K562 (cell line): ENCODE results near the gene DDAH1. TPM values are rescaled to one million over a fixed set of nuclear protein-coding genes. Genes with fewer than 3 reads are reported as not detected.

ENCODE experiments used
- ATAC-seq: fragments of 200-7000 bp; cut with Tn5 transposase; 3 replicates; pipeline ENCODE4 v1.9.1; 2020; ENCODE audit warnings: moderate library complexity
- BruUV-seq: library from RNA; stranded (reverse); fragments of 400-500 nt; replicated peaks from 2 replicates; lab custom pipeline; 2021; lab: Mats Ljungman, UMichigan
- CTCF ChIA-PET: fragments of 300-600 bp; formaldehyde crosslinking; extraction: SDS; loops from one replicate; lab custom pipeline; 2021; ENCODE audit warnings: low intra/inter-chr PET ratio; lab: Yijun Ruan, JAX
- POLR2A ChIA-PET: fragments of 300-600, 350-650 bp; sonication (Branson Sonifier 250); formaldehyde crosslinking; extraction: SDS; loops from one replicate; lab custom pipeline; 2021; ENCODE audit warnings: antibody characterized with exemption, inconsistent platforms; lab: Yijun Ruan, JAX
- DNase-seq, 4 experiments: peaks; one replicate each; pipeline versions ENCODE4 v3.0.0 to v3.0.0-alpha.2; 2011 to 2018; ENCODE audit warnings: low spot score in 3 of 4, mixed read lengths in 3 of 4; ENCODE audit errors: extremely low read depth in 1 of 4
- FAIRE-seq: peaks from 2 replicates; lab custom pipeline; 2011; peaks lifted over from hg19 to GRCh38; lab: Jason Lieb, UNC
- H2AFZ ChIP-seq: 2 replicates; pipeline ENCODE4 v1.6.0; 2011; ENCODE audit warnings: low read depth, low read length, control low read depth, inconsistent platforms
- H3K27ac ChIP-seq: fragments of 200-600 bp; 3 replicates; pipeline ENCODE4 v1.8.0; 2011; ENCODE audit warnings: low read depth, mild to moderate bottlenecking, control low read depth, inconsistent platforms, low read length, moderate library complexity, mixed read lengths; ENCODE audit errors: extremely low read depth
- H3K27me3 ChIP-seq, 2 experiments: fragments of 300-600 bp in 1 of 2; 2 replicates in 1 of 2; 3 replicates in 1 of 2; pipeline versions ENCODE4 v1.6.0 to v1.8.0; 2011; ENCODE audit warnings: inconsistent platforms in 2 of 2, low read length in 2 of 2, mild to moderate bottlenecking in 1 of 2, mixed read lengths in 1 of 2, moderate library complexity in 1 of 2; ENCODE audit not compliant: control insufficient read depth in 2 of 2, insufficient read depth in 2 of 2
- H3K36me3 ChIP-seq: fragments of 300-600 bp; 3 replicates; pipeline ENCODE4 v1.8.0; 2011; ENCODE audit warnings: mild to moderate bottlenecking, low read length, inconsistent platforms; ENCODE audit not compliant: control insufficient read depth, insufficient read depth
- H3K4me1 ChIP-seq, 2 experiments: fragments of 200-600 bp in 1 of 2; replicated peaks in 1 of 2; 2 replicates in 1 of 2; 3 replicates in 1 of 2; pipeline versions ENCODE4 v1.5.1 to v1.8.0; 2011; ENCODE audit warnings: inconsistent platforms in 2 of 2, low read length in 2 of 2, mild to moderate bottlenecking in 1 of 2, mixed read lengths in 1 of 2, moderate library complexity in 1 of 2; ENCODE audit not compliant: control insufficient read depth in 2 of 2, insufficient read depth in 2 of 2
- H3K4me2 ChIP-seq: 2 replicates; pipeline ENCODE4 v1.6.1; 2011; ENCODE audit warnings: low read length, control low read depth, inconsistent platforms, mixed read lengths; ENCODE audit not compliant: insufficient read depth
- H3K4me3 ChIP-seq: fragments of 200-600 bp; sonication (generic), shearing (Covaris generic); 2 replicates; pipeline ENCODE4 v1.5.1; 2016; ENCODE audit warnings: control low read depth, inconsistent platforms
- H3K79me2 ChIP-seq: fragments of 200-600 bp; 3 replicates; pipeline ENCODE4 v1.8.0; 2011; ENCODE audit warnings: low read length, inconsistent platforms; ENCODE audit not compliant: control insufficient read depth, insufficient read depth
- H3K9ac ChIP-seq, 2 experiments: 2 replicates each; pipeline versions ENCODE4 v1.6.0 to v1.6.1; 2011; ENCODE audit warnings: low read depth in 2 of 2, low read length in 2 of 2, control low read depth in 1 of 2, inconsistent platforms in 1 of 2, mild to moderate bottlenecking in 1 of 2, mixed read lengths in 1 of 2; ENCODE audit not compliant: insufficient read depth in 1 of 2
- H3K9me1 ChIP-seq: one replicate; pipeline ENCODE4 v1.6.0; 2011; ENCODE audit warnings: inconsistent platforms, mild to moderate bottlenecking, low read length, moderate library complexity; ENCODE audit not compliant: control insufficient read depth, insufficient read depth
- H3K9me3 ChIP-seq: replicated peaks from 2 replicates; pipeline ENCODE4 v1.5.1; 2011; ENCODE audit warnings: low read depth, low read length, inconsistent platforms; ENCODE audit not compliant: control insufficient read depth, insufficient read depth
- H4K20me1 ChIP-seq: replicated peaks from 2 replicates; pipeline ENCODE4 v1.6.1; 2011; ENCODE audit warnings: low read length, inconsistent platforms, mixed read lengths; ENCODE audit not compliant: control insufficient read depth, insufficient read depth
- CBFA2T2 ChIP-seq: fragments of 450-650 bp; conservative IDR thresholded peaks from 2 replicates; pipeline ENCODE4 v1.6.1; 2017; ENCODE audit warnings: mild to moderate bottlenecking
- CBFB ChIP-seq: sonication (generic); formaldehyde crosslinking; IDR thresholded peaks from 2 replicates; pipeline ENCODE4 v1.4.0; 2020; ENCODE audit warnings: mild to moderate bottlenecking, missing genetic modification reagents
- MCM7 ChIP-seq, 2 experiments: fragments of 450-650 bp; IDR thresholded peaks; 2 replicates each; pipeline ENCODE4 v1.6.1; 2016 to 2018
- OTX1 ChIP-seq: fragments of 450-650 bp; formaldehyde crosslinking; IDR thresholded peaks from 2 replicates; pipeline ENCODE4 v1.4.0; 2022; ENCODE audit warnings: mild to moderate bottlenecking
- TCF3 ChIP-seq: sonication (generic); formaldehyde crosslinking; IDR thresholded peaks from 2 replicates; pipeline ENCODE4 v1.4.0; 2020; ENCODE audit warnings: mild to moderate bottlenecking, missing genetic modification reagents
- ZMIZ1 ChIP-seq, 2 experiments: fragments of 150-350 bp in 1 of 2; IDR thresholded peaks; 2 replicates each; pipeline ENCODE4 v1.6.1; 2012 to 2016; ENCODE audit warnings: low read depth in 2 of 2, low read length in 2 of 2, mild to moderate bottlenecking in 1 of 2, moderate library complexity in 1 of 2
- ZNF217 ChIP-seq: sonication (generic); formaldehyde crosslinking; IDR thresholded peaks from 2 replicates; pipeline ENCODE4 v1.8.0; 2022; ENCODE audit warnings: mild to moderate bottlenecking, missing genetic modification reagents
- ZNF311 ChIP-seq: fragments of 250-450 bp; sonication (Bioruptor Pico); IDR thresholded peaks from 2 replicates; pipeline ENCODE4 v1.4.0; 2020; ENCODE audit warnings: mild to moderate bottlenecking, moderate library complexity
- ZNF384 ChIP-seq: IDR thresholded peaks from 2 replicates; pipeline ENCODE4 v1.6.1; 2012; ENCODE audit warnings: low read depth, low read length, improper control_type of control experiment
- ZNF395 ChIP-seq: fragments of 200-800 bp; sonication (Bioruptor generic); IDR thresholded peaks from 2 replicates; pipeline ENCODE4 v1.6.1; 2017; ENCODE audit warnings: missing genetic modification characterization, missing compliant biosample characterization
- ZNF717 ChIP-seq: fragments of 250-450 bp; sonication (Bioruptor Pico); IDR thresholded peaks from 2 replicates; pipeline ENCODE4 v1.5.0; 2021
- WGBS: fragments of 100-300 bp; shearing (Covaris generic); methylation state at CpG from one replicate; pipeline ENCODE4 v1.1.6; 2016; ENCODE audit warnings: low coverage, mixed read lengths; ENCODE audit not compliant: insufficient coverage; ENCODE audit errors: missing lambda C conversion rate; 5-methylcytosine and 5-hydroxymethylcytosine counted together
- in situ Hi-C: fragments of 300-500 bp; cut with MboI; formaldehyde crosslinking; loops from 4 replicates; pipeline ENCODE4 v1.15.0; 2018; ENCODE audit warnings: inconsistent platforms, mixed read lengths
- intact Hi-C: fragments of 100-400 bp; cut with micrococcal nuclease; formaldehyde crosslinking; loops from 2 replicates; pipeline ENCODE4 v1.14.2; 2022
- polyA plus RNA-seq, 8 experiments: library from polyadenylated mRNA; depleted of rRNA in 4 of 8; stranded (reverse) in 5 of 8; unstranded in 3 of 8; fragments of >200 nt; fragmentation: Nextera tagmentation in 2 of 8; fragmentation: Illumina TruSeq in 1 of 8; extraction: Ambion mirVana in 2 of 8; extraction: Trizol in 1 of 8; gene quantifications; 2 replicates each; pipeline versions ENCODE4 v1.2.1 to v1.2.3, GENCODE V29; 2011 to 2014; ENCODE audit warnings: inconsistent platforms in 1 of 8, missing spikeins in 1 of 8
- total RNA-seq, 7 experiments: library from RNA; depleted of rRNA in 6 of 7; stranded (reverse); fragments of >200 nt in 6 of 7; fragmentation: Illumina TruSeq in 2 of 7; extraction: Trizol in 2 of 7; gene quantifications; 2 replicates each; pipeline versions ENCODE4 v1.2.1 to v1.2.3, GENCODE V29; 2011 to 2021; ENCODE audit warnings: low replicate concordance in 1 of 7

DDAH1 gene
- total and polyA plus RNA-seq, 9 of the 15 experiments (the other 6 are each of a cell fraction or from before 2014, with no cell fraction given): 0.04 to 0.24 (median 0.10) TPM

- Histone ChIP-seq H3K9me3 (no peaks in the 10 kb centered on the region), H3K9me1 (no peaks in the 10 kb centered on the region), H3K4me2 (no peak overlapping the region), H3K79me2 (no peaks in the 10 kb centered on the region), H3K27me3 (no peaks in the 10 kb centered on the region), H3K4me3 (no peak overlapping the region), H2AFZ (no peak overlapping the region), H3K4me1 (no peaks in the 10 kb centered on the region), H3K27ac (no peak overlapping the region), H3K9ac (no peak overlapping the region), H4K20me1 (no peaks in the 10 kb centered on the region), H3K36me3 (no peaks in the 10 kb centered on the region)
- CTCF ChIA-PET: no interaction called here
- WGBS: 0% methylated on average over 1 of the region's 1 CpG
- intact Hi-C loops: no loop called here
- no peak for DNase-seq
- FAIRE-seq: no peak
- POLR2A ChIA-PET: no interaction called here
- in situ Hi-C loops: no loop called here
- no peak for ATAC-seq
- TF ChIP-seq OTX1 (CRISPR knock-in tag) (no peak), ZNF384 (no peak), ZMIZ1 (IDR thresholded peaks at IDR 0.05; ENCODE audit: low read depth in 2 of 2, low read length in 2 of 2) (no peak), TCF3 (CRISPR knock-in tag) (no peak), ZNF311 (CRISPR knock-in tag) (no peak), CBFB (CRISPR knock-in tag) (no peak), ZNF395 (CRISPR knock-in tag) (no peak), CBFA2T2 (no peak), MCM7 (IDR thresholded peaks at IDR 0.05) (no peak), ZNF217 (CRISPR knock-in tag) (no peak), ZNF717 (CRISPR knock-in tag) (no peak)
- no TSS peak for BruUV-seq
Measured at GRCh38 chr1:85494074-85494903, 29.3 kb upstream of the DDAH1 start.
